ENCODE measurements around the gene NXT1.

The NXT1 gene

GRCh38 chr20:23369072-23369823, 18.7 kb downstream of the NXT1 start:
- no peak for DNase-seq (ENCODE audit: low read depth)
- H3K4me3 ChIP-seq (ENCODE audit: low read depth, low read length), result no peak overlapping the region
- TF ChIP-seq CTCF (IDR thresholded peaks at IDR 0.05; ENCODE audit: control insufficient read depth, extremely low read depth, insufficient read depth), result no peak

- TF ChIP-seq CTCF (IDR thresholded peaks at IDR 0.05; ENCODE audit: control insufficient read depth, extremely low read depth, insufficient read depth), result no peak
- DNase-seq (ENCODE audit: low read depth), result no peak
- H3K4me3 ChIP-seq (ENCODE audit: low read depth, low read length), result no peak overlapping the region
These were observed 19.7 kb downstream of the NXT1 start for GRCh38 chr20:23370274-23370673.

- no peak for DNase-seq (ENCODE audit: low read depth)
- TF ChIP-seq CTCF (IDR thresholded peaks at IDR 0.05; ENCODE audit: control insufficient read depth, extremely low read depth, insufficient read depth), result no peak
- no peak overlapping the region for H3K4me3 ChIP-seq (ENCODE audit: low read depth, low read length)
These were observed 20.3 kb downstream of the NXT1 start for GRCh38 chr20:23370873-23371272.

GRCh38 chr20:23371496-23371895, 20.9 kb downstream of the NXT1 start:
- TF ChIP-seq CTCF (IDR thresholded peaks at IDR 0.05; ENCODE audit: control insufficient read depth, extremely low read depth, insufficient read depth), result no peak
- no peak for DNase-seq (ENCODE audit: low read depth)
- no peak overlapping the region for H3K4me3 ChIP-seq (ENCODE audit: low read depth, low read length)

GRCh38 chr20:23374441-23374840, 23.9 kb downstream of the NXT1 start:
- DNase-seq (ENCODE audit: low read depth), result no peak
- H3K4me3 ChIP-seq (ENCODE audit: low read depth, low read length), result no peak overlapping the region
- no peak for TF ChIP-seq CTCF (IDR thresholded peaks at IDR 0.05; ENCODE audit: control insufficient read depth, extremely low read depth, insufficient read depth)

- H3K4me3 ChIP-seq (ENCODE audit: low read depth, low read length), result no peak overlapping the region
- DNase-seq (ENCODE audit: low read depth), result no peak
- TF ChIP-seq CTCF (IDR thresholded peaks at IDR 0.05; ENCODE audit: control insufficient read depth, extremely low read depth, insufficient read depth), result no peak
These were observed 25.2 kb downstream of the NXT1 start for GRCh38 chr20:23375827-23376226.

GRCh38 chr20:23379772-23380171, 29.2 kb downstream of the NXT1 start:
- no peak for DNase-seq (ENCODE audit: low read depth)
- no peak for TF ChIP-seq CTCF (IDR thresholded peaks at IDR 0.05; ENCODE audit: control insufficient read depth, extremely low read depth, insufficient read depth)
- H3K4me3 ChIP-seq (ENCODE audit: low read depth, low read length), result no peak overlapping the region

All from LNCaP clone FGC (cell line).